ENCODE data around the gene ZNF121. TPM values are rescaled to one million over a fixed set of nuclear protein-coding genes. Genes with fewer than 3 reads are reported as not detected.
"Not testable (repeated sequence)": the region's sequence is repeated elsewhere in the genome, so short reads cannot be mapped to it uniquely, and the experiment has no call there.

ZNF121 gene
- total RNA-seq (2014; rRNA removed; shearing (Covaris generic)), result 27.3 and 41.1 TPM in 2 replicates

GRCh38 chr19:9584073-9584833 lies at the start of gene ZNF121:
TSS of gene ZNF121 (minus strand) at chr19:9584504. CDS start at chr19:9568097, 16,407 bp downstream.
- in situ Hi-C loops (cut with HindIII; ENCODE audit: low sequenced_read_pairs), result no loop called here
- DNase-seq (ENCODE audit: low spot score), result peak; percentile 89

- in situ Hi-C loops (cut with HindIII; ENCODE audit: low sequenced_read_pairs), result no loop called here
These were observed 43.6 kb upstream of the ZNF121 start for GRCh38 chr19:9627856-9628255.

GRCh38 chr19:9622531-9622930 lies 38.2 kb upstream of the ZNF121 start:
- in situ Hi-C loops (cut with HindIII; ENCODE audit: low sequenced_read_pairs), result no loop called here
- DNase-seq (ENCODE audit: low spot score), result no peak

More at GRCh38 chr19:9627856-9628255, 43.6 kb upstream of the ZNF121 start:
- no peak for DNase-seq (ENCODE audit: low spot score)

GRCh38 chr19:9621156-9622037 lies 37.1 kb upstream of the ZNF121 start, which contains the start of gene ZNF561:
TSS of gene ZNF561 (minus strand) at chr19:9621232. CDS start at chr19:9619456, 1,776 bp downstream.
- in situ Hi-C loops (cut with HindIII; ENCODE audit: low sequenced_read_pairs), result no loop called here
- peak; percentile 86 for DNase-seq (ENCODE audit: low spot score)

- in situ Hi-C loops (cut with HindIII; ENCODE audit: low sequenced_read_pairs), result no loop called here
These were observed 36.5 kb upstream of the ZNF121 start for GRCh38 chr19:9620842-9621155.

GRCh38 chr19:9615844-9616243 lies 31.5 kb upstream of the ZNF121 start:
- in situ Hi-C loops (cut with HindIII; ENCODE audit: low sequenced_read_pairs), result no loop called here

More at GRCh38 chr19:9620842-9621155, 36.5 kb upstream of the ZNF121 start:
- no peak for DNase-seq (ENCODE audit: low spot score)

GRCh38 chr19:9610484-9611113 lies 26.3 kb upstream of the ZNF121 start:
- no peak for DNase-seq (ENCODE audit: low spot score)
- in situ Hi-C loops (cut with HindIII; ENCODE audit: low sequenced_read_pairs), result no loop called here

More at GRCh38 chr19:9615844-9616243, 31.5 kb upstream of the ZNF121 start:
- DNase-seq (ENCODE audit: low spot score), result no peak

GRCh38 chr19:9608912-9609311 lies 24.6 kb upstream of the ZNF121 start:
- in situ Hi-C loops (cut with HindIII; ENCODE audit: low sequenced_read_pairs), result no loop called here

GRCh38 chr19:9597027-9597426 lies 12.7 kb upstream of the ZNF121 start:
- DNase-seq (ENCODE audit: low spot score), result no peak
- in situ Hi-C loops (cut with HindIII; ENCODE audit: low sequenced_read_pairs), result no loop called here

More at GRCh38 chr19:9608912-9609311, 24.6 kb upstream of the ZNF121 start:
- DNase-seq (ENCODE audit: low spot score), result no peak

GRCh38 chr19:9586764-9587163 lies 2.5 kb upstream of the ZNF121 start:
- in situ Hi-C loops (cut with HindIII; ENCODE audit: low sequenced_read_pairs), result no loop called here
- peak; percentile 83 for DNase-seq (ENCODE audit: low spot score)

GRCh38 chr19:9582081-9582725 lies 2.1 kb downstream of the ZNF121 start:
- DNase-seq (ENCODE audit: low spot score); in situ Hi-C loops (cut with HindIII; ENCODE audit: low sequenced_read_pairs): not testable (repeated sequence)

- in situ Hi-C loops (cut with HindIII; ENCODE audit: low sequenced_read_pairs), result no loop called here
These were observed 3.6 kb downstream of the ZNF121 start for GRCh38 chr19:9580728-9581127.

GRCh38 chr19:9570255-9570654 lies 14.0 kb downstream of the ZNF121 start:
- in situ Hi-C loops (cut with HindIII; ENCODE audit: low sequenced_read_pairs), result no loop called here

More at GRCh38 chr19:9580728-9581127, 3.6 kb downstream of the ZNF121 start:
- DNase-seq (ENCODE audit: low spot score), result no peak

GRCh38 chr19:9566729-9567128 lies 17.6 kb downstream of the ZNF121 start:
- no peak for DNase-seq (ENCODE audit: low spot score)
- in situ Hi-C loops (cut with HindIII; ENCODE audit: low sequenced_read_pairs), result no loop called here

More at GRCh38 chr19:9570255-9570654, 14.0 kb downstream of the ZNF121 start:
- no peak for DNase-seq (ENCODE audit: low spot score)

GRCh38 chr19:9565900-9566705 lies 18.2 kb downstream of the ZNF121 start:
- in situ Hi-C loops (cut with HindIII; ENCODE audit: low sequenced_read_pairs), result no loop called here
- DNase-seq (ENCODE audit: low spot score), result no peak

GRCh38 chr19:9552536-9553274 lies 31.6 kb downstream of the ZNF121 start:
- in situ Hi-C loops (cut with HindIII; ENCODE audit: low sequenced_read_pairs), result no loop called here
- no peak for DNase-seq (ENCODE audit: low spot score)

- in situ Hi-C loops (cut with HindIII; ENCODE audit: low sequenced_read_pairs), result no loop called here
- DNase-seq (ENCODE audit: low spot score), result no peak
These were observed 36.4 kb downstream of the ZNF121 start for GRCh38 chr19:9547870-9548269.

GRCh38 chr19:9541281-9541680 lies 43.0 kb downstream of the ZNF121 start:
- in situ Hi-C loops (cut with HindIII; ENCODE audit: low sequenced_read_pairs); DNase-seq (ENCODE audit: low spot score): not testable (repeated sequence)

Data from G401 (cell line).